Suprapubic skin (tissue), 4 donors: Measurements from ENCODE around the gene PRIM1.

Source experiments
- CTCF ChIP-seq, 2 donors: fragments of 200-600 bp in 1 of 2; fragments of 450-650 bp in 1 of 2; sonication (generic) in 1 of 2; IDR thresholded peaks; one replicate each; pipeline ENCODE4 v1.5.1; 2016 to 2019; ENCODE audit warnings: antibody characterized with exemption in 2 of 2, mild to moderate bottlenecking in 1 of 2, moderate library complexity in 1 of 2
- POLR2A ChIP-seq, 2 donors: fragments of 450-650 bp; IDR thresholded peaks; one replicate each; pipeline ENCODE4 v1.6.1; 2017; ENCODE audit warnings: antibody characterized with exemption in 2 of 2, mild to moderate bottlenecking in 2 of 2, moderate library complexity in 2 of 2
- POLR2AphosphoS5 ChIP-seq, 3 donors: sonication (generic); formaldehyde crosslinking; IDR thresholded peaks; one replicate each; pipeline ENCODE4 v1.6.1; 2017; ENCODE audit warnings: antibody characterized with exemption in 3 of 3

- no peak for TF ChIP-seq CTCF (IDR thresholded peaks at IDR 0.05)
- TF ChIP-seq POLR2AphosphoS5 (IDR thresholded peaks at IDR 0.05): no peak
- TF ChIP-seq POLR2A (IDR thresholded peaks at IDR 0.05): no peak
These were observed 29.6 kb upstream of the PRIM1 start for GRCh38 chr12:56781726-56782125.
